H1 (cell line): Measurements from ENCODE around the gene METTL5. TPM values are rescaled to one million over a fixed set of nuclear protein-coding genes. Genes with fewer than 3 reads are reported as not detected.

ENCODE experiments used
- CTCF ChIA-PET: fragments of 300-600 bp; sonication (Branson Sonifier 250); formaldehyde crosslinking; loops from one replicate; lab custom pipeline; 2021; ENCODE audit not compliant: partially characterized antibody; lab: Charles Lee
- POLR2A ChIA-PET: fragments of 300-600 bp; sonication (Branson Sonifier 250); formaldehyde crosslinking; loops from one replicate; lab custom pipeline; 2021; ENCODE audit warnings: inconsistent platforms; ENCODE audit not compliant: partially characterized antibody; lab: Charles Lee
- DNase-seq, 2 experiments: peaks; one replicate each; pipeline versions ENCODE4 v3.0.0 to v3.0.0-alpha.2; 2010 to 2022; ENCODE audit warnings: low spot score in 2 of 2, low read depth in 1 of 2, mixed read lengths in 1 of 2
- FAIRE-seq: peaks from 2 replicates; lab custom pipeline; 2011; peaks lifted over from hg19 to GRCh38; lab: Jason Lieb, UNC
- H2AFZ ChIP-seq: 2 replicates; pipeline ENCODE4 v1.8.1; 2012; ENCODE audit warnings: low read length, inconsistent platforms
- H2AK5ac ChIP-seq: 2 replicates; pipeline ENCODE4 v1.6.1; 2013; ENCODE audit warnings: low read depth, low read length
- H2BK120ac ChIP-seq: replicated peaks from 2 replicates; pipeline ENCODE3; 2013; ENCODE audit warnings: low read depth, low read length, inconsistent platforms
- H2BK12ac ChIP-seq: 2 replicates; pipeline ENCODE4 v1.6.1; 2013; ENCODE audit warnings: low read depth, low read length
- H2BK15ac ChIP-seq: 2 replicates; pipeline ENCODE4 v1.6.1; 2013; ENCODE audit warnings: low read length
- H2BK20ac ChIP-seq: 2 replicates; pipeline ENCODE4 v1.6.1; 2013; ENCODE audit warnings: low read length
- H2BK5ac ChIP-seq: 2 replicates; pipeline ENCODE4 v1.6.1; 2013; ENCODE audit warnings: low read depth, low read length
- H3K14ac ChIP-seq: 2 replicates; pipeline ENCODE4 v1.6.1; 2013; ENCODE audit warnings: inconsistent platforms; ENCODE audit not compliant: insufficient read length
- H3K18ac ChIP-seq: 2 replicates; pipeline ENCODE4 v1.6.1; 2013; ENCODE audit warnings: low read length; ENCODE audit errors: extremely low read depth
- H3K23ac ChIP-seq: 2 replicates; pipeline ENCODE4 v1.6.1; 2013; ENCODE audit warnings: inconsistent platforms; ENCODE audit not compliant: insufficient read length
- H3K23me2 ChIP-seq: 2 replicates; pipeline ENCODE4 v1.6.1; 2013; ENCODE audit warnings: low read depth, low read length
- H3K27ac ChIP-seq: 2 replicates; pipeline ENCODE4 v1.6.1; 2011; ENCODE audit warnings: low read depth, low read length, inconsistent platforms
- H3K27me3 ChIP-seq, 4 experiments: replicated peaks in 1 of 4; 1 replicate in 1 of 4; 2 replicates in 3 of 4; pipeline versions ENCODE4 v1.6.1 to v1.8.1; 2011 to 2013; ENCODE audit warnings: low read length in 3 of 4, mild to moderate bottlenecking in 3 of 4, inconsistent platforms in 2 of 4, mixed read lengths in 2 of 4, moderate library complexity in 1 of 4; ENCODE audit not compliant: control insufficient read depth in 3 of 4, insufficient read depth in 3 of 4; ENCODE audit errors: extremely low read depth in 1 of 4
- H3K36me3 ChIP-seq, 4 experiments: 2 replicates each; pipeline versions ENCODE4 v1.6.1 to v1.8.1; 2011 to 2013; ENCODE audit warnings: mild to moderate bottlenecking in 4 of 4, low read length in 3 of 4, moderate library complexity in 2 of 4, control low read depth in 1 of 4, inconsistent platforms in 1 of 4; ENCODE audit not compliant: insufficient read depth in 4 of 4, control insufficient read depth in 2 of 4
- H3K4ac ChIP-seq: replicated peaks from 2 replicates; pipeline ENCODE3; 2013; ENCODE audit warnings: low read length, low read depth, mixed read lengths, inconsistent platforms; ENCODE audit not compliant: insufficient read length
- H3K4me1 ChIP-seq, 4 experiments: replicated peaks in 1 of 4; 1 replicate in 1 of 4; 2 replicates in 3 of 4; pipeline versions ENCODE4 v1.6.1 to v1.8.1; 2011 to 2013; ENCODE audit warnings: low read length in 3 of 4, inconsistent platforms in 2 of 4, mixed read lengths in 1 of 4; ENCODE audit not compliant: insufficient read depth in 4 of 4, control insufficient read depth in 3 of 4
- H3K4me2 ChIP-seq, 2 experiments: 2 replicates each; pipeline versions ENCODE4 v1.6.1 to v1.8.1; 2011 to 2013; ENCODE audit warnings: low read depth in 2 of 2, low read length in 2 of 2, control low read depth in 1 of 2, inconsistent platforms in 1 of 2, mild to moderate bottlenecking in 1 of 2; ENCODE audit not compliant: insufficient read depth in 1 of 2
- H3K4me3 ChIP-seq, 4 experiments: fragments of 200-600, 300-600 bp in 1 of 4; sonication (generic), shearing (Covaris generic), sonication (Bioruptor Twin) in 1 of 4; 2 replicates each; pipeline versions ENCODE4 v1.5.1 to v1.8.1; 2011 to 2016; ENCODE audit warnings: low read length in 4 of 4, low read depth in 3 of 4, control low read depth in 2 of 4, inconsistent platforms in 2 of 4, mild to moderate bottlenecking in 2 of 4, mixed read lengths in 1 of 4, moderate library complexity in 1 of 4; ENCODE audit not compliant: insufficient read depth in 2 of 4; ENCODE audit errors: extremely low read depth in 1 of 4
- H3K56ac ChIP-seq: replicated peaks from 2 replicates; pipeline ENCODE3; 2013; ENCODE audit warnings: low read depth, mild to moderate bottlenecking, mixed read lengths, low read length, inconsistent platforms; ENCODE audit not compliant: insufficient read length
- H3K79me1 ChIP-seq: 2 replicates; pipeline ENCODE4 v1.6.1; 2013; ENCODE audit warnings: low read depth, low read length, control low read depth
- H3K79me2 ChIP-seq, 2 experiments: 2 replicates each; pipeline versions ENCODE4 v1.6.1 to v1.8.1; 2012 to 2013; ENCODE audit warnings: low read length in 2 of 2, mild to moderate bottlenecking in 2 of 2, inconsistent platforms in 1 of 2; ENCODE audit not compliant: insufficient read depth in 2 of 2, control insufficient read depth in 1 of 2
- H3K9ac ChIP-seq, 4 experiments: replicated peaks in 1 of 4; 1 replicate in 1 of 4; 2 replicates in 3 of 4; pipeline versions ENCODE4 v1.6.1 to v1.8.1; 2011 to 2013; ENCODE audit warnings: low read depth in 3 of 4, low read length in 3 of 4, control low read depth in 2 of 4, mild to moderate bottlenecking in 2 of 4, moderate library complexity in 2 of 4, inconsistent platforms in 1 of 4; ENCODE audit errors: extremely low read depth in 1 of 4
- H3K9me3 ChIP-seq, 2 experiments: 2 replicates each; pipeline versions ENCODE4 v1.6.1 to v1.8.1; 2012 to 2013; ENCODE audit warnings: mild to moderate bottlenecking in 2 of 2, moderate library complexity in 2 of 2, control low read depth in 1 of 2, inconsistent platforms in 1 of 2, low read depth in 1 of 2, low read length in 1 of 2, mixed read lengths in 1 of 2; ENCODE audit not compliant: insufficient read depth in 2 of 2
- H4K20me1 ChIP-seq, 2 experiments: replicated peaks in 1 of 2; 2 replicates each; pipeline versions ENCODE3 to v1.8.1; 2011 to 2013; ENCODE audit warnings: inconsistent platforms in 2 of 2, low read length in 2 of 2, mild to moderate bottlenecking in 1 of 2; ENCODE audit not compliant: insufficient read depth in 2 of 2, control insufficient read depth in 1 of 2
- H4K5ac ChIP-seq: 2 replicates; pipeline ENCODE4 v1.6.1; 2013; ENCODE audit warnings: low read length, low read depth, mixed read lengths, inconsistent platforms; ENCODE audit not compliant: insufficient read length
- H4K8ac ChIP-seq: 2 replicates; pipeline ENCODE4 v1.8.0; 2013; ENCODE audit warnings: mild to moderate bottlenecking, moderate library complexity, low read length, inconsistent platforms; ENCODE audit not compliant: insufficient read depth; ENCODE audit errors: extremely low read depth
- H4K91ac ChIP-seq: replicated peaks from 2 replicates; pipeline ENCODE3; 2013; ENCODE audit warnings: low read length, mixed read lengths, inconsistent platforms; ENCODE audit not compliant: insufficient read length
- CBX8 ChIP-seq: fragments of 300-800, 300-1000 bp; sonication (generic); IDR thresholded peaks from 2 replicates; pipeline ENCODE4 v1.7.1; 2016; ENCODE audit warnings: low read depth, low read length, borderline replicate concordance
- CREB1 ChIP-seq: IDR thresholded peaks from 2 replicates; pipeline ENCODE4 v1.6.1; 2012; ENCODE audit warnings: inconsistent platforms
- GABPA ChIP-seq: IDR thresholded peaks from 2 replicates; pipeline ENCODE4 v1.6.1; 2011; ENCODE audit warnings: mild to moderate bottlenecking, low read length, moderate library complexity, borderline replicate concordance; ENCODE audit not compliant: insufficient read depth
- PHF8 ChIP-seq: fragments of 200-600 bp; sonication (generic); conservative IDR thresholded peaks from 2 replicates; pipeline ENCODE4 v1.7.1; 2012; ENCODE audit warnings: low read depth, mild to moderate bottlenecking, inconsistent platforms, low read length, moderate library complexity
- RFX5 ChIP-seq: IDR thresholded peaks from 2 replicates; pipeline ENCODE4 v1.6.1; 2011; ENCODE audit warnings: low read depth, low read length, improper control_type of control experiment, borderline replicate concordance
- SAP30 ChIP-seq: fragments of 300-600 bp; sonication (generic); IDR thresholded peaks from 2 replicates; pipeline ENCODE4 v1.7.1; 2012; ENCODE audit warnings: low read length, moderate library complexity, mild to moderate bottlenecking, inconsistent platforms; ENCODE audit not compliant: insufficient read depth, insufficient replicate concordance
- SIN3A ChIP-seq, 2 experiments: IDR thresholded peaks in 1 of 2; conservative IDR thresholded peaks in 1 of 2; 2 replicates each; pipeline ENCODE4 v1.6.1; 2011 to 2012; ENCODE audit warnings: low read length in 2 of 2, improper control_type of control experiment in 1 of 2, low read depth in 1 of 2, mild to moderate bottlenecking in 1 of 2
- SIRT6 ChIP-seq: IDR thresholded peaks from one replicate; pipeline ENCODE4 v1.7.1; 2012; ENCODE audit warnings: low read length, inconsistent platforms
- SP2 ChIP-seq: IDR thresholded peaks from 2 replicates; pipeline ENCODE4 v1.6.1; 2012; ENCODE audit warnings: mild to moderate bottlenecking, low read length, inconsistent platforms
- TAF7 ChIP-seq: optimal IDR thresholded peaks from 2 replicates; pipeline ENCODE3; 2011; ENCODE audit warnings: low read depth, mild to moderate bottlenecking, inconsistent platforms, low read length, moderate library complexity, borderline replicate concordance
- TCF12 ChIP-seq: IDR thresholded peaks from 2 replicates; pipeline ENCODE4 v1.6.1; 2011; ENCODE audit warnings: low read depth, mild to moderate bottlenecking, low read length
- ZNF274 ChIP-seq: IDR thresholded peaks from 2 replicates; pipeline ENCODE4 v1.7.0; 2012; ENCODE audit warnings: low read length, borderline replicate concordance; ENCODE audit errors: extremely low read depth
- WGBS, 2 experiments: shearing (Covaris generic) in 1 of 2; methylation state at CpG; one replicate each; pipeline versions ENCODE4 v1.1.6 to v1.1.7; 2013 to 2015; ENCODE audit warnings: low lambda C conversion rate in 2 of 2, mixed read lengths in 2 of 2, inconsistent platforms in 1 of 2, low coverage in 1 of 2, missing lambda C conversion rate in 1 of 2; ENCODE audit not compliant: insufficient replicate concordance in 2 of 2, insufficient coverage in 1 of 2, insufficient read length in 1 of 2; ENCODE audit errors: extremely low coverage in 1 of 2, missing lambda C conversion rate in 1 of 2; 5-methylcytosine and 5-hydroxymethylcytosine counted together
- polyA plus RNA-seq, 7 experiments: library from polyadenylated mRNA; depleted of rRNA in 3 of 7; stranded (reverse) in 5 of 7; unstranded in 2 of 7; fragments of >200 nt in 5 of 7; fragments of 200-250 nt in 2 of 7; gene quantifications; 1 replicate in 5 of 7; 2 replicates in 1 of 7; 4 replicates in 1 of 7; pipeline versions ENCODE4 v1.2.1 to v1.2.3, GENCODE V29; 2011 to 2013; ENCODE audit warnings: missing spikeins in 2 of 7, mixed read lengths in 2 of 7
- total RNA-seq: library from RNA; stranded (reverse); fragmentation: NEBNext Ultra II Directional; extraction: Animal tissue kit (Norgen Biotek cat#: 25700); gene quantifications from 2 replicates; pipeline ENCODE4 v1.2.1, GENCODE V29; 2021

METTL5 gene
- total and polyA plus RNA-seq, 2 of the 8 experiments (the other 6 are each of a cell fraction or from before 2014, with no cell fraction given) = 34.5 to 74.1 TPM

- Histone ChIP-seq H3K27me3 (no peaks in the 10 kb centered on the region), H3K79me1 (no peaks in the 10 kb centered on the region), H3K4me2 (no peak overlapping the region), H3K4me1 (no peaks in the 10 kb centered on the region), H2BK5ac (no peak overlapping the region), H4K20me1 (peaks cover 0 to 1% of the 10 kb centered on the region in 2 experiments), H3K4ac (no peak overlapping the region), H2BK12ac (no peak overlapping the region), H3K18ac (no peak overlapping the region), H3K9me3 (no peaks in the 10 kb centered on the region), H3K9ac (no peak overlapping the region), H3K4me3 (no peak overlapping the region), H3K14ac (no peak overlapping the region), H3K79me2 (peaks cover 0 to 61% of the 10 kb centered on the region in 2 experiments; a peak in 2 of 4 replicates), H2AFZ (no peak overlapping the region), H4K5ac (no peak overlapping the region), H3K56ac (no peak overlapping the region), H4K91ac (no peak overlapping the region), H3K36me3 (no peaks in the 10 kb centered on the region), H2BK120ac (no peak overlapping the region), H3K23ac (no peak overlapping the region), H2BK15ac (no peak overlapping the region), H2BK20ac (no peak overlapping the region), H3K23me2 (no peaks in the 10 kb centered on the region), H2AK5ac (no peak overlapping the region), H3K27ac (no peak overlapping the region), H4K8ac (no peak overlapping the region)
- ChIA-PET CTCF (interaction anchor here (1.7 kb wide), 1 partner anchor 94 kb away, joined by 4 read pairs; no protein-coding TSS in a partner anchor), POLR2A (no interaction called here)
- WGBS, 2 experiments = 88% methylated on average over 1 of the region's 1 CpG; no CpG with 5 or more reads in 1 of the 2 experiments
- no peak for DNase-seq
- FAIRE-seq = no peak
- TF ChIP-seq RFX5 (no peak), PHF8 (no peak), TCF12 (no peak), CBX8 (no peak), TAF7 (no peak), SAP30 (no peak), GABPA (no peak), SIRT6 (no peak), SP2 (no peak), SIN3A (conservative IDR thresholded peaks at IDR 0.05 in 1 of 2, IDR thresholded peaks at IDR 0.05 in 1 of 2; ENCODE audit: low read depth in 1 of 2, low read length in 2 of 2) (no peak), ZNF274 (no peak), CREB1 (no peak)
Measured at GRCh38 chr2:169834401-169834800, 9.7 kb upstream of the METTL5 start.
